ENCODE data around the gene SLC66A2.
"Not testable (repeated sequence)": the region's sequence is repeated elsewhere in the genome, so short reads cannot be mapped to it uniquely, and the experiment has no call there.

- TF ChIP-seq CEBPB (IDR thresholded peaks at IDR 0.05; ENCODE audit: borderline replicate concordance, low read depth, low read length); POLR2A (IDR thresholded peaks at IDR 0.05; ENCODE audit: insufficient read depth in 1 of 2, low read depth in 2 of 2, low read length in 2 of 2); NFIC (IDR thresholded peaks at IDR 0.05; ENCODE audit: low read length); EHMT2 (IDR thresholded peaks at IDR 0.05; ENCODE audit: borderline replicate concordance, low read depth, low read length): not testable (repeated sequence)
Measured at GRCh38 chr18:79878246-79878645, 73.2 kb downstream of the SLC66A2 start.
